ENCODE results near the gene NPEPL1. TPM values are rescaled to one million over a fixed set of nuclear protein-coding genes. Genes with fewer than 3 reads are reported as not detected.
A peak's percentile ranks its signal among the peaks of the same experiment; 100 is the strongest.
"Not testable (repeated sequence)": the region's sequence is repeated elsewhere in the genome, so short reads cannot be mapped to it uniquely, and the experiment has no call there.

The NPEPL1 gene, protein sequence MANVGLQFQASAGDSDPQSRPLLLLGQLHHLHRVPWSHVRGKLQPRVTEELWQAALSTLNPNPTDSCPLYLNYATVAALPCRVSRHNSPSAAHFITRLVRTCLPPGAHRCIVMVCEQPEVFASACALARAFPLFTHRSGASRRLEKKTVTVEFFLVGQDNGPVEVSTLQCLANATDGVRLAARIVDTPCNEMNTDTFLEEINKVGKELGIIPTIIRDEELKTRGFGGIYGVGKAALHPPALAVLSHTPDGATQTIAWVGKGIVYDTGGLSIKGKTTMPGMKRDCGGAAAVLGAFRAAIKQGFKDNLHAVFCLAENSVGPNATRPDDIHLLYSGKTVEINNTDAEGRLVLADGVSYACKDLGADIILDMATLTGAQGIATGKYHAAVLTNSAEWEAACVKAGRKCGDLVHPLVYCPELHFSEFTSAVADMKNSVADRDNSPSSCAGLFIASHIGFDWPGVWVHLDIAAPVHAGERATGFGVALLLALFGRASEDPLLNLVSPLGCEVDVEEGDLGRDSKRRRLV
- 7.4 TPM for total RNA-seq
- polyA plus RNA-seq, result 52.3 TPM
- long read RNA-seq, donor 1, partial matches to known transcripts, result 0 of 2 reads
- long read RNA-seq, donor 1, other reads (novel, unspliced or antisense), result 0 of 2 reads
- long read RNA-seq, donor 2, partial matches to known transcripts, result 0 of 4 reads
- long read RNA-seq, donor 2, other reads (novel, unspliced or antisense), result 0 of 4 reads
- long read RNA-seq, donor 3, partial matches to known transcripts, result 0 of 6 reads
- long read RNA-seq, donor 3, other reads (novel, unspliced or antisense), result 0 of 6 reads
- long read RNA-seq, donor 4, result 0 reads
- long read RNA-seq, donor 5, partial matches to known transcripts, result 0 of 4 reads
- long read RNA-seq, donor 5, other reads (novel, unspliced or antisense), result 0 of 4 reads
- long read RNA-seq, donor 6, partial matches to known transcripts, result 0 of 1 reads
- long read RNA-seq, donor 6, other reads (novel, unspliced or antisense), result 0 of 1 reads
- long read RNA-seq, donor 7, result 0 reads
- long read RNA-seq, donor 8, partial matches to known transcripts, result 0 of 1 reads
- long read RNA-seq, donor 8, other reads (novel, unspliced or antisense), result 0 of 1 reads
- long read RNA-seq, donor 9, partial matches to known transcripts, result 0 of 2 reads
- long read RNA-seq, donor 9, other reads (novel, unspliced or antisense), result 0 of 2 reads
- long read RNA-seq, donor 10, partial matches to known transcripts, result 0 of 1 reads
- long read RNA-seq, donor 10, other reads (novel, unspliced or antisense), result 0 of 1 reads

DNA sequence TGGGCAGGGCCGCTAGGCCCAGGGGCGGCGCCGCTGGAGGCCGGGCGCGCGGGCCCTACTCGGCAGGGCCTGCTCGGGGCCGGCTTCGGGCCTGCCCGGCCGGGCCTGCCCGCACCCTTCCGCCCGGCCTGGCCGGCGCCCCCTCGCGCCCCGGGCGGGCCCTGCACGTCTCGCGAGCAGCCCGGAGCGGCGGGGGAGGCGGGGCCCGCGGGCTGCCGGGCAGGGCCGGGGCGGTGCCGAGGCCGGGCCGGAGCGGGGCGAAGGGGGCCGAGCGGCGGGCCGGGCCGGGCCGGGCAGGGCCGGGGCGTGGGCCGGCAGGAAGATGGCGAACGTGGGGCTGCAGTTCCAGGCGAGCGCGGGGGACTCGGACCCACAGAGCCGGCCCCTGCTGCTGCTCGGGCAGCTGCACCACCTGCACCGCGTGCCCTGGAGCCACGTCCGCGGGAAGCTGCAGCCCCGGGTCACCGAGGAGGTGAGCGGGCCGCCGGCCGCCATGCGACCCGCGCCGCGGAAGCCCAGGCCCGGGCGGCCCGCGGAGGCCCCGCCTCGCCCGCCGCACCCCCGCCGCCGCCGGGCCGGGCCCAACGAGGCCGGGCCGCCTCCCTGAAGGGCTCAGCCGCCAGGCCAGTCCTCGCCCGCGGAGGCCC lies at the start of gene NPEPL1:
Gene NPEPL1 (plus strand): TSS at position 222 of the 647 bp plus-strand sequence. CDS start 101 bp downstream, at position 323.
- H3K9me3 ChIP-seq (ENCODE audit: control insufficient read depth in 2 of 2, insufficient read depth in 1 of 2, low read length in 1 of 2), result peaks cover 0 to 1% of the 10 kb centered on the region in 2 donors
- H3K27ac ChIP-seq (ENCODE audit: low read depth in 1 of 2, low read length in 1 of 2), result peak within 1 kb of the TSS; percentile 12 to 68
- H3K27me3 ChIP-seq (ENCODE audit: control insufficient read depth in 2 of 2, insufficient read depth in 1 of 2, low read length in 1 of 2), result peaks cover 0 to 6% of the 10 kb centered on the region in 2 donors
- H3K4me3 ChIP-seq (ENCODE audit: low read length in 2 of 2), result peak within 1 kb of the TSS in 1 of 2 donors; percentile 67
- peaks cover 2 to 12% of the 10 kb centered on the region in 2 donors for H3K4me1 ChIP-seq (ENCODE audit: control insufficient read depth in 2 of 2, insufficient read depth in 2 of 2, low read length in 2 of 2)
- H3K36me3 ChIP-seq (ENCODE audit: control insufficient read depth in 2 of 2, insufficient read depth in 2 of 2, low read length in 1 of 2), result peaks cover 5 to 24% of the 10 kb centered on the region in 2 donors
- peak in 5 of 9 donors; percentile 10 to 53 (median 35) for DNase-seq (ENCODE audit: low read depth in 6 of 9, low spot score in 9 of 9)
- 3% methylated on average over 93 of the region's 93 CpGs for WGBS

DNA sequence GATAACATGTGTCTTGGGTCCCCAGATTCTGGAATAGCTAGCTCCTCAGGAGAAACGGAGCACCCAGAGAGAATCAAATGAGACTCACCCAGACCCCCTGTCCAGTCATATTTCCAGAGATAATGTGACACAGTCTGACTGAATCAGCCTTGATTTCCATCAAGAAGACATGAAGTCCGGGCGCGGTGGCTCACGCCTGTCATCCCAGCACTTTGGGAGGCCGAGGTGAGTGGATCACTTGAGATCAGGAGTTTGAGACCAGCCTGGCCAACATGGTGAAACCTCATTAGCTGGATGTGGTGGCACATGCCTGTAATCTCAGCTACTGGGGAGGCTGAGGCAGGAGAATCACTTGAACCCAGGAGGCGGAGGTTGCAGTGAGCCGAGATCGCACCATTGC lies 49.7 kb upstream of the NPEPL1 start:
- not testable (repeated sequence) for H3K9me3 ChIP-seq (ENCODE audit: control insufficient read depth in 2 of 2, insufficient read depth in 1 of 2, low read length in 1 of 2); H3K4me1 ChIP-seq (ENCODE audit: control insufficient read depth in 2 of 2, insufficient read depth in 2 of 2, low read length in 2 of 2); H3K27ac ChIP-seq (ENCODE audit: low read depth in 1 of 2, low read length in 1 of 2); H3K36me3 ChIP-seq (ENCODE audit: control insufficient read depth in 2 of 2, insufficient read depth in 2 of 2, low read length in 1 of 2); H3K4me3 ChIP-seq (ENCODE audit: low read length in 2 of 2); DNase-seq (ENCODE audit: low read depth in 6 of 9, low spot score in 9 of 9)
- WGBS, result 97% methylated on average over 9 of the region's 9 CpGs
- H3K27me3 ChIP-seq (ENCODE audit: control insufficient read depth in 2 of 2, insufficient read depth in 1 of 2, low read length in 1 of 2), result peaks cover 0 to 23% of the 10 kb centered on the region in 2 donors

GRCh38 chr20:58645412-58645968 lies 47.1 kb upstream of the NPEPL1 start:
- peaks cover 0 to 9% of the 10 kb centered on the region in 2 donors for H3K4me1 ChIP-seq (ENCODE audit: control insufficient read depth in 2 of 2, insufficient read depth in 2 of 2, low read length in 2 of 2)
- H3K4me3 ChIP-seq (ENCODE audit: low read length in 2 of 2), result no peak overlapping the region
- peaks cover 0 to 30% of the 10 kb centered on the region in 2 donors for H3K27me3 ChIP-seq (ENCODE audit: control insufficient read depth in 2 of 2, insufficient read depth in 1 of 2, low read length in 1 of 2)
- WGBS, result 85% methylated on average over 5 of the region's 5 CpGs
- DNase-seq (ENCODE audit: low read depth in 6 of 9, low spot score in 9 of 9), result no peak
- H3K27ac ChIP-seq (ENCODE audit: low read depth in 1 of 2, low read length in 1 of 2), result no peak overlapping the region
- no peaks in the 10 kb centered on the region for H3K9me3 ChIP-seq (ENCODE audit: control insufficient read depth in 2 of 2, insufficient read depth in 1 of 2, low read length in 1 of 2)
- no peaks in the 10 kb centered on the region for H3K36me3 ChIP-seq (ENCODE audit: control insufficient read depth in 2 of 2, insufficient read depth in 2 of 2, low read length in 1 of 2)

- H3K4me1 ChIP-seq (ENCODE audit: control insufficient read depth in 2 of 2, insufficient read depth in 2 of 2, low read length in 2 of 2), result peaks cover 0 to 9% of the 10 kb centered on the region in 2 donors
- H3K27ac ChIP-seq (ENCODE audit: low read depth in 1 of 2, low read length in 1 of 2), result no peak overlapping the region
- no peak overlapping the region for H3K4me3 ChIP-seq (ENCODE audit: low read length in 2 of 2)
- H3K36me3 ChIP-seq (ENCODE audit: control insufficient read depth in 2 of 2, insufficient read depth in 2 of 2, low read length in 1 of 2), result no peaks in the 10 kb centered on the region
- DNase-seq (ENCODE audit: low read depth in 6 of 9, low spot score in 9 of 9), result no peak
- H3K27me3 ChIP-seq (ENCODE audit: control insufficient read depth in 2 of 2, insufficient read depth in 1 of 2, low read length in 1 of 2), result peaks cover 0 to 27% of the 10 kb centered on the region in 2 donors
- peaks cover 0 to 5% of the 10 kb centered on the region in 2 donors for H3K9me3 ChIP-seq (ENCODE audit: control insufficient read depth in 2 of 2, insufficient read depth in 1 of 2, low read length in 1 of 2)
- WGBS, result 98% methylated on average over 3 of the region's 3 CpGs
Measured at GRCh38 chr20:58646257-58646656, 46.3 kb upstream of the NPEPL1 start.

GRCh38 chr20:58646703-58647102 lies 45.9 kb upstream of the NPEPL1 start:
- peaks cover 0 to 9% of the 10 kb centered on the region in 2 donors for H3K4me1 ChIP-seq (ENCODE audit: control insufficient read depth in 2 of 2, insufficient read depth in 2 of 2, low read length in 2 of 2)

DNA sequence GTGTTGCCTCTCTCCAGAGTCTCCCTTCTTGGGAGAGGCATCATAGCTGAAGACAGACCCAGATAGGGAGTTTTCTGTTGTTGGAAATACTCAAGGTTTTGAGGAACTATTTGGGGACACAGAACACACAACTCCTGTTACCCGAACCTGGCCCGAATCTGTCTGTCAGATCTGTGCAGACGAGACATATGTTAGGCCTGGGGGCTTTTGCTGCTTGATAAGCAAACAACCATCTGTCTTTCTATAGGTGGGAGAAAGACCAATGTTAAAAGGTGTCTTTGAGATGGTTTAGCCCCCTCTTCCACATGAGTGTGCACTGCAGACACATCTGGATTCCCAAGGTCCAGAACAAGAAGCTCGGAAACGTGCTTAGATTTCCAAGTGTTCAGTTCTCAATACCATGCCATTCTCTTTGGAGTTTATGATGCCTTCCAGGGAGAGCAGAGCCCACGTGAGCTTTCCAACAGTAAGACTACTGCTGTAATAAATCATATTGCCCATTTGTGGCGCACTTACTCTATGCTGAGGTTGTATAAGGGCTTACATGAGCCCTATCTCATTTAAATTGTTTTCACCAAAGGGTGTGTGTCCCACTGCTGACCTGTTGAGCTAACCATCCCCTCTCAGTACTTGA lies 45.3 kb upstream of the NPEPL1 start:
- WGBS, result 87% methylated on average over 7 of the region's 7 CpGs
- H3K27me3 ChIP-seq (ENCODE audit: control insufficient read depth in 2 of 2, insufficient read depth in 1 of 2, low read length in 1 of 2), result peaks cover 0 to 27% of the 10 kb centered on the region in 2 donors
- no peak overlapping the region for H3K4me3 ChIP-seq (ENCODE audit: low read length in 2 of 2)
- DNase-seq (ENCODE audit: low read depth in 6 of 9, low spot score in 9 of 9), result peak in 1 of 9 donors; percentile 28
- H3K9me3 ChIP-seq (ENCODE audit: control insufficient read depth in 2 of 2, insufficient read depth in 1 of 2, low read length in 1 of 2), result peaks cover 0 to 6% of the 10 kb centered on the region in 2 donors
- no peak overlapping the region for H3K27ac ChIP-seq (ENCODE audit: low read depth in 1 of 2, low read length in 1 of 2)
- no peaks in the 10 kb centered on the region for H3K36me3 ChIP-seq (ENCODE audit: control insufficient read depth in 2 of 2, insufficient read depth in 2 of 2, low read length in 1 of 2)
- H3K4me1 ChIP-seq (ENCODE audit: control insufficient read depth in 2 of 2, insufficient read depth in 2 of 2, low read length in 2 of 2), result peaks cover 0 to 9% of the 10 kb centered on the region in 2 donors

More at GRCh38 chr20:58646703-58647102, 45.9 kb upstream of the NPEPL1 start:
- Histone ChIP-seq H3K36me3 (ENCODE audit: control insufficient read depth in 2 of 2, insufficient read depth in 2 of 2, low read length in 1 of 2) (no peaks in the 10 kb centered on the region), H3K4me3 (ENCODE audit: low read length in 2 of 2) (no peak overlapping the region), H3K27ac (ENCODE audit: low read depth in 1 of 2, low read length in 1 of 2) (no peak overlapping the region), H3K9me3 (ENCODE audit: control insufficient read depth in 2 of 2, insufficient read depth in 1 of 2, low read length in 1 of 2) (peaks cover 0 to 6% of the 10 kb centered on the region in 2 donors), H3K27me3 (ENCODE audit: control insufficient read depth in 2 of 2, insufficient read depth in 1 of 2, low read length in 1 of 2) (peaks cover 0 to 27% of the 10 kb centered on the region in 2 donors)
- WGBS, result 93% methylated on average over 4 of the region's 4 CpGs
- DNase-seq (ENCODE audit: low read depth in 6 of 9, low spot score in 9 of 9), result no peak

DNA sequence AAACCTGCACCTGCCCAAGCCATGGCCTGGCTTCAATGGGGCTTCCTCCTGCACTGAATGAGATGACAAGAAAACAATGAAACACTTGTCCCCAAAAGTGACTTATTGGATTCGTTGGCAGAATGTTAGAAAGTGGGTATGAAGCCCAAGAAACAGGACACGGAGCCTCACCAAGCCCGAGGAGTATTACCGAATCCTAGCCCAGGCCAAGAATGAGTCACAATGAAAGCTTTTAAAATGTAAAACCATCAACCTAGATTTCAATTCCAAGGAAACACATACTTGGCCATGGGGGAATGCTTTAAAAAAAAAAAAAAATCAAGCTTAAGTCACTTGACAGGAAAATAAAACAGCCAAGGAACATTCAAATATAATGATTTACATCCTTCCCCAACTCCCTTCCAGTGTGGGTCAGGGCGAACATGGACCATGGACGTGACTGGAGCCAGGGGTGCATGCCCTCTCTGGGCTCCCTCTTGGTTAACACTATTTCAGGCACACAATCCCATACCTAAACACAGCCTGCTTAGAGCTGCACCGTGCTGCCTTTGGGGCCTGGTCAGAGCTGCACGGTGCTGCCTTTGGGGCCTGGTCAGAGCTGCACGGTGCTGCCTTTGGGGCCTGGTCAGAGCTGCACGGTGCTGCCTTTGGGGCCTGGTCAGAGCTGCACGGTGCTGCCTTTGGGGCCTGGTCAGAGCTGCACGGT lies 44.7 kb upstream of the NPEPL1 start:
- 96% methylated on average over 10 of the region's 12 CpGs for WGBS
- Histone ChIP-seq H3K27ac (ENCODE audit: low read depth in 1 of 2, low read length in 1 of 2) (no peak overlapping the region), H3K36me3 (ENCODE audit: control insufficient read depth in 2 of 2, insufficient read depth in 2 of 2, low read length in 1 of 2) (no peaks in the 10 kb centered on the region), H3K9me3 (ENCODE audit: control insufficient read depth in 2 of 2, insufficient read depth in 1 of 2, low read length in 1 of 2) (peaks cover 0 to 6% of the 10 kb centered on the region in 2 donors), H3K4me3 (ENCODE audit: low read length in 2 of 2) (no peak overlapping the region), H3K27me3 (ENCODE audit: control insufficient read depth in 2 of 2, insufficient read depth in 1 of 2, low read length in 1 of 2) (peaks cover 0 to 27% of the 10 kb centered on the region in 2 donors), H3K4me1 (ENCODE audit: control insufficient read depth in 2 of 2, insufficient read depth in 2 of 2, low read length in 2 of 2) (peaks cover 1 to 9% of the 10 kb centered on the region in 2 donors)
- no peak for DNase-seq (ENCODE audit: low read depth in 6 of 9, low spot score in 9 of 9)

Measured in thymus (tissue), 14 donors.